Stimulated activated CD4-positive, alpha-beta T cell treated with anti-CD3 and anti-CD28 coated beads, Interleukin-1b, Interleukin-23, amount 100 ng/mL, for 4 hours (primary cell): ENCODE measurements around the gene ABCF2.

Source experiments
- DNase-seq, 2 donors: peaks; one replicate each; pipeline ENCODE4 v3.0.0-alpha.2; 2020; ENCODE audit warnings: low read depth in 2 of 2

Gene ABCF2

GRCh38 chr7:151225948-151226510 lies 976 bp downstream of the ABCF2 start:
- DNase-seq = no peak

DNA sequence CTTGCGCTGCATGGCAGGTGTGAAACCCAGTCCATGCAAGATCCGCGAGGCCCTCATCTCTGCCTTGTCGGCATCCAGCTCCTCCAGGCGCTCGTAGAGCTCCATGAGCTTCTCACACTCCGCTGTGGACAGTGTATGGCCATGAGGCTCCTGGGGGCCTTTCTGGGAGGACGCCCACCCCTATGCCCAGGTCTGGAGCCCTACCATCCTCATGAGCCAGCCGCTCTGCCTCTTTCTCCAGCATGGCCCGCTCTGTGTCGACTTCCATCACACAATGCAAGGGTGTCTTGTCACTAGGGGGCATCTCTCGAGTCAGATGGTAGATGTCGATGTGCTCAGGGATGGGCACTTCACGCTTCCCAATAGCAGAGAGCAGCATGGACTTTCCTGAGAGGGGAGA lies 3.3 kb downstream of the ABCF2 start:
- no peak for DNase-seq

DNA sequence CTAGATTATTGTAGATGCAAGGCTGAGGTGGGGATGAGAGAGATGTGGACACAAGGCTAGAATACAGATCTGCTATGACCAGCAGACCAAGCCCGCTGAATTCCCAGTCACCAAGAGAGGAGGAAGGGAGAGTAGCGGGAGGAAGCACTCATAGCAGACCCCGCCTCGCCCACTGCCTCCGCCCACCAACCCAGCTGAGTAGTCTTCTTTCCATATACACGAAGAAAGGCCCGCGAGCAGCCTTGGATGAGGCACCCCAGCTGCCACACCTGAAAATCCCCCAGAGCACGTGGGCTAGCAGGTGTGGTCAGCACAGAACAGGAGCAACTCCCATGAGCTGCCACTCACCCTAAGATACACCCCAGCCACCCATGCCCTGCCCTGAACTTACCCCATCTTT lies 8.8 kb downstream of the ABCF2 start:
- no peak for DNase-seq

GRCh38 chr7:151215396-151215795 lies 11.6 kb downstream of the ABCF2 start:
- DNase-seq = no peak

DNA sequence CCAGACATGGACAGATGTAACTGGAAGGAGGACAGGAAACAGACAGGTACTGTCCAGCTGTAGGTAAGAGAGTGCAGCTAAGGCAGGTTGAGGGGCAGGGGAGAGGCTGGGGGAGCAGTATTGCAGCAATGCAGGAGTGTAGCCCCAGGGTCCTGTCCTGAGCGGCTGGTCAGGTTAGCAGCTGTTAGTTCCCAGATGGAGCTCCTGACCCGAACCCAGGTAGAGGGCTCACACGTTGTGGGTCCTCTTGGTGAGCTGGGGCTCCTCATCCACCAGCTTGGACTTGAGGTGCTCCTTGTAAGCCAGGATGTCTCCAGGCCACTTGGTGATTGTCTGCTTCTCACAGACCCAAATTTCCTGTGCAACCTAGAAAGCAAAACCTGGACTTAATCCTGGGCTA lies 13.2 kb downstream of the ABCF2 start:
- DNase-seq = no peak

DNA sequence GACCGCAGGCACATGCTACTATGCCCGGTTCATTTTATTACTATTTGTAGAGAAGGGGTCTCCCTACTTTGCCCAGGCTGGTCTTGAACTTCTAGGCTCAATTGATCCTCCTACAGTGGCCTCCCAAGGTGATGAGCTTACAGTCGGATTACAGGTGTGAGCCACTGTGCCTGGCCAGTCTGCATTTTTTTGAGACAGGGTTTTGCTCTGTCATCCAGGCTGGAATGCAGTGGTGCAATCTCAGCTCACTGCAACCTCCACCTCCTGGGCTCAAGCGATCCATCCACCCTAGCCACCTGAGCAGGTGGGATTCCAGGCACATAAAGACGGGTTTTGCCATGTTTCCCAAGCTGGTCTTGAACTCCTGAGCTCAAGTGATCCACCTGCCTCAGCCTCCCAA lies 14.4 kb downstream of the ABCF2 start:
- no peak for DNase-seq

GRCh38 chr7:151211155-151211772 lies 15.7 kb downstream of the ABCF2 start:
- no peak for DNase-seq

DNA sequence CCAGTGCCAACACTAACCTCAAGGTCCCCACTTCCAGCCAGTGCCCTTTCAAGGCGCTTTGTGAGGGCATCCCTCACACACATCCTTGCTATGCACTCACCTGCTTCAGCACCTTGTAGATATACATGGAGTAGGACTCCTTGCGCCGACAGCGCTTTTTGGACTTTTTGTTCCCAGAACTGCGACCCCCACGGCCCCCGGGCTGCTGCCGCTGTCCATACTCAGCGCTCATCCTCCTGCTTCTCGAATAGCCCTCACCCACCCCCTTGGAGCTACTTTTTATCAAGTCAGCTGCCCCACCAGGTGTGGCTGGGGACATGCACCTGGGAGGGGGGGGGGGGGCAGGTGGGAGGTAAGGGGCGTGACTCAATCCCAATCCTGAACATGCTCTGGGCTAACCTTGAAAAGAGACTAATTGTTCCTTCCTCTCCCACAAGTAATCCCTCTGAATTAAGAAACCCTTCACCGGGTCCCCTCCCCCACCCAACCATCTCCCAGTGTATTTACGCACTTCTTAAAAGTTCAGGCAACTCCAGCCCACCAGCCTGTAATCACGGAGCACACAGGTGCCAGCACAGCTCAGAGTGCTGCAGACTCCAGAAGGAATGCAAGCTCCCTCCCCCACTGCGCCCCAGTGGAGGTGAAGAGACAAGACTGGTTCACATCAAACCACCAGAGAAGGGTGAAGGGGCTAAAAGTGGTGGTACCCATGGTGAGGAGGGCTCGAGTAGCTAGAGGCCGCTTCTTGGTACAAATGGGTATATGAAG lies 16.7 kb downstream of the ABCF2 start, which contains the start of gene H2BK1:
TSS of gene H2BK1 (minus strand) at position 402 of the 768 bp plus-strand sequence. CDS start at position 232, 170 bp downstream.
- no peak for DNase-seq

- no peak for DNase-seq
Measured at GRCh38 chr7:151209588-151209987, 17.4 kb downstream of the ABCF2 start.

DNA sequence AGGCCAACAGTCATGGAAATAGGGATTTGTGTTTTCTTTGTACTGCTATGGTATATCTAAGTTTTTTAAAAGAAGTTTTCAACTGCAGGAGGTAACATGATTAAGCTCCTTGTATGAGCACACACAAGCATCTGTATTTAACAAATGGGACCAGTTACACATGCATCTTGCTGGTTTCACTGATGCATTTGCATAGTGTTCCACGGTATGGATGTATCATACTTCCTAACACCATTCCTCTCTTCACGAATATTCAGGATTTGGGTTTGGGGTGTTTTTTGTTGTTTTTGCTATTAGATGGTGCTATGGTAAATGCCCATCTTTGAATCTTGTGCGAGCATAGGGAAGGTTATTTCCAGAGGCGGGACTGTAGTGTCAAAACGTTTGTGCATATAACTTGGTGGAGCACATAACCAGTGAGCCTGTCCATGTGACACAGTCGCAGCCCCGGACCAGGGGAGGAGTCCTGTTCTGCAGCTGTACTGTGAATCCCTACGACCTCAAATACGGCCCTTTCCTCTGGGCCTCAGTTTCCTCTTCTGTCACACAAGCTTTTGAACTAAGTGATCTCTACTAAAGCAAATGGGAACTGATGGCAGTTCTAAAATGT lies 18.6 kb downstream of the ABCF2 start:
- no peak for DNase-seq

GRCh38 chr7:151207804-151208203 lies 19.2 kb downstream of the ABCF2 start:
- no peak for DNase-seq

DNA sequence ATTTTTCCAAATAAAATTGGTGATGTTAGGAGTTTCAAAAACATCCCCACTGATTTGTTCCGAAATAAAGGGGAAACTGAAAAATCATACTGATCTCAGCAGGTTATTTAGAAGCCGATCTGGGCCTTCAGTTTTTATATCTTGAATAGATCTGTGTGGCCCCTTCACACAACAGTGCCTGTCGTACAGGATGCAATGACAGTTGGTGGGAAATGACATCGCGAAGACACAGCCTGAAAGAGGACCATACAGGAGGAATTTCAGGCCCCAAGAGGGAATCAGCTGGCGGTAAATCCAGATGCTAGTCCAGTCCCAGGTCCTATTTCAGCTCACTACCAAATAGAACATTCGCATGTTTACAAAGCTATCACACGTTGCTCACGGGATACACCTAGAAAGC lies 19.7 kb downstream of the ABCF2 start:
- no peak for DNase-seq

DNA sequence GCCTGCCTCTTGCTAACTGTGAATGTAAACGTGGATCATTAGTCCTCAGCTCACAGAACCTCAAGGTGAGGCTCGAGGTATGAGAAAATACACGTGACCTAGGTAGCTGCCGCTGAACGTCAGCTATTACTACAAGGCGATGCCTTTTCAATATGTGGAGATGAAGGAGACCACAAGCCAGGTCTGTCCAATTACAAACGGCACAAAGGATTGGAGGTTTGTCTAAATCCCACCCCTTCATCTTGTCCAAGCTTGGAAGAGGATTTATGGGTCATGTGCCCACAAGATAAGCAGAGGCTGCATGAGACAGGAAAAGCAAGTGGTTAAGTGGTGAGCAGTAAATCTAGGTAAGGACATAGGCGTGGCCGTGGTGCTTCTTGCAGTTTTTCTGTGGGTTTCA lies 20.1 kb downstream of the ABCF2 start:
- no peak for DNase-seq

DNA sequence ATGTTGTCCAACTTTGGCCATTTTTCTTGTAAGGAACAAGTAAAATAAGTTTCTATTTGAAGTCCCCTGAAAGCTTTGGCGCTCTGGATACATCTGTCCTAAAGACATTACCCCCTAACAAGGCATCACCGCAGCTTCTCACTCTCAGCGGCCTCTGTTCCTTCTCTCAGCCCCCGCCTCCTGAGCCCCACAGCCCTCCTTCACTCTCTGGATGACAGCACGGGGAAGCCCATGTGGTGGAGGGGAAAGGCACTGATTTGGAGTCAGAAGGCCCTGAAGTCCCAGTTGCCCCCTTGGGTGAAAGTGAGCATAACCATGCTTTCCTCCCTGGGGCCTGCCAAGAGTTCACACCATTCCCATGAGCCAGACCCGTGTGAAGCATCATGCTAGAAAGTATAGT lies 21.3 kb downstream of the ABCF2 start:
- no peak for DNase-seq

GRCh38 chr7:151204383-151205032 lies 22.5 kb downstream of the ABCF2 start:
- no peak for DNase-seq

- no peak for DNase-seq
Measured at GRCh38 chr7:151202836-151203235, 24.2 kb downstream of the ABCF2 start.

DNA sequence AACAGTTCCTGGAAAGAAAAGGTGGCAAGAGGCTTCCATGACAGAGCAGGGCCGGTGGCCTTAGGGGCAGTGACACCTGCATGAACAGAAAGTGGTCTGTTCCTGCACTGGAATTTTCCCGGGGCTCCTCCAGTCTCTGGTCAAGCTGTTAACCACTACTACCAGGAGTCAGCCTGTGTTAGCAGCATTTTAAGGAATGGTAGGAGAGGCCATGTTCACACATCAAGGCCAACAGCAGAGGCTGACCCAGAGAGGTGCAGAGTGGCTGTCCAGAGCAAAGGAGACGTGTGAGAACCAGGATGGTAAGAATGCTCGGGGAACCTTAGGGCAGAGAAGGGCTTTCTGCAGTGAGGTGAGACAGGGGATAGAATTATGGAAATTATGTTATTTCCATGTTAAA lies 25.3 kb downstream of the ABCF2 start:
- DNase-seq = no peak

DNA sequence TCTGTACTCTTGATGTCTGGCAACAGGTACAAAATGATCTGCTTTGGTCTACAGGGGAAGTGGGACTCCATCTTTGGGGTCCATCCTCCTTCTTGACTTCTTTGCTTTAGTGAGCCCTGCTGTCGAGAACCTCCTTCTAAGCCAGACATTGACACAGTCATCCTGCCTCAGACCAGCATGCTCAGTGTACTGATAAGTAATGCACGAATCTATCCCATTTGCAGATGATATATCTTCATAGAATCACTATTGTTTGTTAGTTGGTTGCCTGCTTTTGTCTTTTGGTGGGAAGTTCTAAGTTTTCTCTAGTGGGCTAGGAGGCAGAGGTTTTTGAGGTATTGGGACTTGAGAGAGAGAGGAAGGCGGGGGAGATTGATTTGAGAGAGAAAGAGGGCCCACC lies 25.7 kb downstream of the ABCF2 start:
- no peak for DNase-seq

- DNase-seq = no peak
Measured at GRCh38 chr7:151198945-151199848, 27.8 kb downstream of the ABCF2 start.

DNA sequence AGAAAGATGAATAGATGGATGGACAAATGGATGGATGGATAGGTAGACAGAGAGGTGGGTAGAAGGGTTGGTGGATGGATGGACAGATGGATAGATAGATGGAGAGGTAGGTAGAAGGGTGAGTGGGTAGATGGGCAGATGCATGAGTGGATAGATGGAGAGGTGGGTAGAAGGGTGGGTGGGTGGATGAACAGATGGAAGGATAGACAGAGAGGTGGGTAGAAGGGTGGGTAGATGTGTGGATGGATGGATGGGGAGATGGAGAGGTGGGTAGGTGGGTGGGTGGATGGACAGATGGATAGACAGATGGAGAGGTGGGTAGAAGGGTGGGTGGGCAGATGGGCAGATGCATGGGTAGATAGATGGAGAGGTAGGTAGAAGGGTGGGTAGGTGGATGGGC lies 29.1 kb downstream of the ABCF2 start:
- DNase-seq = no peak
